Ishikawa (cell line): Measurements from ENCODE around the gene ENDOU.

Experiments
- CEBPB ChIP-seq: IDR thresholded peaks from 2 replicates; pipeline ENCODE4 v1.6.1; 2012
- CREB1 ChIP-seq: IDR thresholded peaks from 2 replicates; pipeline ENCODE4 v1.6.1; 2012; ENCODE audit warnings: low read depth
- EGR1 ChIP-seq: IDR thresholded peaks from 2 replicates; pipeline ENCODE4 v1.6.1; 2012
- EP300 ChIP-seq: IDR thresholded peaks from 2 replicates; pipeline ENCODE4 v1.6.1; 2012; ENCODE audit warnings: borderline replicate concordance
- FOXM1 ChIP-seq: IDR thresholded peaks from 2 replicates; pipeline ENCODE4 v1.6.1; 2012; ENCODE audit warnings: low read depth, borderline replicate concordance
- NFIC ChIP-seq: IDR thresholded peaks from 2 replicates; pipeline ENCODE4 v1.6.1; 2012
- RAD21 ChIP-seq: IDR thresholded peaks from 2 replicates; pipeline ENCODE4 v1.6.1; 2012; ENCODE audit warnings: low read depth
- TAF1 ChIP-seq: IDR thresholded peaks from 2 replicates; pipeline ENCODE4 v1.6.1; 2012; ENCODE audit warnings: low read depth, mild to moderate bottlenecking
- TCF12 ChIP-seq: IDR thresholded peaks from 2 replicates; pipeline ENCODE4 v1.6.1; 2012; ENCODE audit warnings: low read depth
- TEAD4 ChIP-seq: IDR thresholded peaks from 2 replicates; pipeline ENCODE4 v1.6.1; 2012
- YY1 ChIP-seq: IDR thresholded peaks from 2 replicates; pipeline ENCODE4 v1.6.1; 2012; ENCODE audit warnings: low read depth
- ZBTB7A ChIP-seq: IDR thresholded peaks from 2 replicates; pipeline ENCODE4 v1.6.1; 2012; ENCODE audit warnings: low read depth
- TF ChIP-seq, protein P1 (sequence below): IDR thresholded peaks from 2 replicates; pipeline ENCODE4 v1.6.1; 2012
- TF ChIP-seq, protein P2 (sequence below): IDR thresholded peaks from 2 replicates; pipeline ENCODE4 v1.6.1; 2012; ENCODE audit warnings: low read depth, mild to moderate bottlenecking
- TF ChIP-seq, protein P3 (sequence below): IDR thresholded peaks from 2 replicates; pipeline ENCODE4 v1.6.1; 2012

ENDOU gene

DNA sequence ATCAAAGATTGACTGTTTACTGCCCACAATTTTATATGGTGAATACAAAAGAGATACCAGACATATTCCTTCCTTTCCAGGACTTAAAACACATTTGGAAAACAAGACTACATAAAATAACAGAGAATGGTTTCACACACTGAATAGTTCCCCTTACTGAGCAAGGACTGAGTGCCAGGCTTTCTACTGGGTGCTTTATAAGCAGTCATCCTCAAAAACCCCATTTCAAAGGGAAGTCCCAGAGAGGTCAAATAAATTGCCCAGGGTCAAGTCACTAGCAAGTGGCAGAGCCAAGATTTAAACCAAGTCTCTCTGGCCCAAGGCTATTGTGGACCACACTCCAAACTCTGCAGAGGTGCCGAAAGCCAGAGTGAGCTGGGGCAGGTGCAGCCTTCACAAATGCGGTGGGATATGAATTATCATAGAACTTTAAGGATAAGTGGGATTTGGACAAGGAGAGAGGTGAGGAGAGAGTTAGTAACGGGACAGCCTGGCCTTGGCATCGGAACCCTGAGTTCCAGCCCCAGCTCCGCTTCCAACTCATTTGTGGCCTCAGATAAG lies 10.4 kb downstream of the ENDOU start:
- TF ChIP-seq TCF12 (no peak), EGR1 (no peak)
- TF ChIP-seq, protein P1, sequence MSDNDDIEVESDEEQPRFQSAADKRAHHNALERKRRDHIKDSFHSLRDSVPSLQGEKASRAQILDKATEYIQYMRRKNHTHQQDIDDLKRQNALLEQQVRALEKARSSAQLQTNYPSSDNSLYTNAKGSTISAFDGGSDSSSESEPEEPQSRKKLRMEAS, result no peak

DNA sequence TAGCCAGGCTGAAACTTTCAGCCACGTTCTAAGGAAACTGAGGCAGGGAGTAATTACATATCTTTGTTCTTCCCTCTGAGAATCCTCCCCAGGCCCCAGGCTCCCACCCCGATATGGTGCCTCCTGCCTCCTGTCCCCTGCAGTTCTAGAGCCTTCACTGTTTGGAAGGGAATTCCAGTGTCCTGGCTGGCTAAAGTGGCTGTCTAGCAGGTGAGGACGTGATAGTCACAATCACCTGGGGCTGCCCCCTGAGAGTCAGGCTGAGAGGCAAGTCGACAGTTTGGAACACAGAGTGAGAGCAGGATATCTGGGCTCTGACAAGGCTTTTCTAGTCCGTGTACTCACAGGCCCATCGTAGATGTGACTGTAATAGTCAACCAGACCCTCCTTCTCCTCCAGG lies 13.1 kb downstream of the ENDOU start:
- TF ChIP-seq YY1 (no peak), CEBPB (no peak), NFIC (no peak), TEAD4 (no peak), EGR1 (no peak)
- TF ChIP-seq, protein P2, sequence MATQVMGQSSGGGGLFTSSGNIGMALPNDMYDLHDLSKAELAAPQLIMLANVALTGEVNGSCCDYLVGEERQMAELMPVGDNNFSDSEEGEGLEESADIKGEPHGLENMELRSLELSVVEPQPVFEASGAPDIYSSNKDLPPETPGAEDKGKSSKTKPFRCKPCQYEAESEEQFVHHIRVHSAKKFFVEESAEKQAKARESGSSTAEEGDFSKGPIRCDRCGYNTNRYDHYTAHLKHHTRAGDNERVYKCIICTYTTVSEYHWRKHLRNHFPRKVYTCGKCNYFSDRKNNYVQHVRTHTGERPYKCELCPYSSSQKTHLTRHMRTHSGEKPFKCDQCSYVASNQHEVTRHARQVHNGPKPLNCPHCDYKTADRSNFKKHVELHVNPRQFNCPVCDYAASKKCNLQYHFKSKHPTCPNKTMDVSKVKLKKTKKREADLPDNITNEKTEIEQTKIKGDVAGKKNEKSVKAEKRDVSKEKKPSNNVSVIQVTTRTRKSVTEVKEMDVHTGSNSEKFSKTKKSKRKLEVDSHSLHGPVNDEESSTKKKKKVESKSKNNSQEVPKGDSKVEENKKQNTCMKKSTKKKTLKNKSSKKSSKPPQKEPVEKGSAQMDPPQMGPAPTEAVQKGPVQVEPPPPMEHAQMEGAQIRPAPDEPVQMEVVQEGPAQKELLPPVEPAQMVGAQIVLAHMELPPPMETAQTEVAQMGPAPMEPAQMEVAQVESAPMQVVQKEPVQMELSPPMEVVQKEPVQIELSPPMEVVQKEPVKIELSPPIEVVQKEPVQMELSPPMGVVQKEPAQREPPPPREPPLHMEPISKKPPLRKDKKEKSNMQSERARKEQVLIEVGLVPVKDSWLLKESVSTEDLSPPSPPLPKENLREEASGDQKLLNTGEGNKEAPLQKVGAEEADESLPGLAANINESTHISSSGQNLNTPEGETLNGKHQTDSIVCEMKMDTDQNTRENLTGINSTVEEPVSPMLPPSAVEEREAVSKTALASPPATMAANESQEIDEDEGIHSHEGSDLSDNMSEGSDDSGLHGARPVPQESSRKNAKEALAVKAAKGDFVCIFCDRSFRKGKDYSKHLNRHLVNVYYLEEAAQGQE, result no peak
- TF ChIP-seq, protein P3, sequence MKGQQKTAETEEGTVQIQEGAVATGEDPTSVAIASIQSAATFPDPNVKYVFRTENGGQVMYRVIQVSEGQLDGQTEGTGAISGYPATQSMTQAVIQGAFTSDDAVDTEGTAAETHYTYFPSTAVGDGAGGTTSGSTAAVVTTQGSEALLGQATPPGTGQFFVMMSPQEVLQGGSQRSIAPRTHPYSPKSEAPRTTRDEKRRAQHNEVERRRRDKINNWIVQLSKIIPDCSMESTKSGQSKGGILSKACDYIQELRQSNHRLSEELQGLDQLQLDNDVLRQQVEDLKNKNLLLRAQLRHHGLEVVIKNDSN, result no peak

DNA sequence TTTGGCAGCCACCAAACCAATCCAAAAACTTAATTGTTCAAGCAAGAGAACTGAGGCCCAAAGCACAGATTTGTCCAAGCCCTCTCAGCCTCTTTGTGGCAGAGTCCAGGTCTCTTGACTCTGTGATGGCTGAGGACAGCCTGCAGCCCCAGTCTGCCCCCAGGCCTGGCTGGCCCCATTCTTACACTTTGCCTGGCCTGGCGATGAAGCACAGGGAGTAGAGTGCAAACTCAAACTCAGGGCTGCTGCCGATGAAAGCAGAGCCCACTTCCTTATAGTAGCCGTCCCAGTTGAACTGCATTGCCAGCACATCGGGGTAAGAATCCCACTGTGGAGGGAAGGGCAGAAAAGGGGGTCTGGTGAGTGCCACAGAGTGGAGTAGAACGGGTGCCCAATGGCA lies 13.8 kb downstream of the ENDOU start:
- TF ChIP-seq, protein P2, result no peak
- TF ChIP-seq EP300, result no peak
- TF ChIP-seq CREB1, result no peak
- TF ChIP-seq FOXM1, result no peak
- TF ChIP-seq TEAD4, result no peak
- TF ChIP-seq TCF12, result no peak
- no peak for TF ChIP-seq CEBPB
- no peak for TF ChIP-seq TAF1
- TF ChIP-seq ZBTB7A, result no peak
- no peak for TF ChIP-seq YY1
- TF ChIP-seq, protein P1, result no peak

DNA sequence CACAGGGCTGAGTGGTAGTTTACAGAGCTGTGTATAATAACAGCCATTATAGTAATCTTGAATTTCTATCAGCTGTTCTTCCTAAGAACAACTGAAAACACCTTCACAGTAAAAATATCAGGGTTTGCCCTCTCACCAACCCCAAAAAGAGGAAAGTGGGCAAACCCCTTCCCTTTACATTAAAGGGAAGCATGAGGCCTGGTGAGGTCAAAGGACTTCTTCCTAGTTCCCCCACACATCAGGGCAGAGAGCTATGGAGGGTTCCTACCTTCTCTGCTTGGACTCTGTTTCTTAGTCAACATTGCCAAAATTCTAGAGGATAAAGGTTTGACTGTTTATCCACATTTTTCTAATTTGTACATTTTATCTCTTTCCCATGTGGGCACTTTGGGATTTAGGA lies 15.0 kb downstream of the ENDOU start:
- TF ChIP-seq CREB1, result no peak
- TF ChIP-seq NFIC, result no peak
- TF ChIP-seq, protein P1, result no peak
- TF ChIP-seq EGR1, result no peak
- TF ChIP-seq, protein P2, result no peak
- no peak for TF ChIP-seq TCF12
- TF ChIP-seq ZBTB7A, result no peak
- TF ChIP-seq YY1, result no peak
- TF ChIP-seq EP300, result no peak
- TF ChIP-seq TAF1, result no peak
- TF ChIP-seq, protein P3, result no peak
- TF ChIP-seq RAD21, result no peak
- no peak for TF ChIP-seq FOXM1
- TF ChIP-seq TEAD4, result no peak
- TF ChIP-seq CEBPB, result no peak

DNA sequence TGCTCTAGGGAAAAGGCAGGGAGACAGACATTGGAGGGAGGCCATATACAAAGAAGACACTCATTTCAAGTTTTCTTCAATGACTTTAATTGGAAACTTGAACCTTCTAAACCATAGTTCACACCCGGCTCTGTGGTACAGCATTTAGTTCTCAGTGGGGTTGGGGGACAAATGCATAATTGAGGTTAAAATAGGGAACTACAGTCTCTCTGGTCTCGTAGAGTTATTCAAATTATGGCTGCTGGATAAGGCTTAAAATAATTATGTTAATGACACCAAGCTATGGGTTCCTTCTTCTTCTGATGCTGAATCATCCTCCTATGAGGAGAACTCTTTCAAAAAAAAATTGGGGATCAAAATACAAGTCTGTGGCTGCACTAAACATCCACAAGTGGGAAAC lies 15.6 kb downstream of the ENDOU start:
- TF ChIP-seq ZBTB7A (no peak), CREB1 (no peak), TEAD4 (no peak), CEBPB (no peak)
